ENCODE results near the gene AGPAT3.
"Not testable (repeated sequence)": the region's sequence is repeated elsewhere in the genome, so short reads cannot be mapped to it uniquely, and the experiment has no call there.

Gene AGPAT3

DNA sequence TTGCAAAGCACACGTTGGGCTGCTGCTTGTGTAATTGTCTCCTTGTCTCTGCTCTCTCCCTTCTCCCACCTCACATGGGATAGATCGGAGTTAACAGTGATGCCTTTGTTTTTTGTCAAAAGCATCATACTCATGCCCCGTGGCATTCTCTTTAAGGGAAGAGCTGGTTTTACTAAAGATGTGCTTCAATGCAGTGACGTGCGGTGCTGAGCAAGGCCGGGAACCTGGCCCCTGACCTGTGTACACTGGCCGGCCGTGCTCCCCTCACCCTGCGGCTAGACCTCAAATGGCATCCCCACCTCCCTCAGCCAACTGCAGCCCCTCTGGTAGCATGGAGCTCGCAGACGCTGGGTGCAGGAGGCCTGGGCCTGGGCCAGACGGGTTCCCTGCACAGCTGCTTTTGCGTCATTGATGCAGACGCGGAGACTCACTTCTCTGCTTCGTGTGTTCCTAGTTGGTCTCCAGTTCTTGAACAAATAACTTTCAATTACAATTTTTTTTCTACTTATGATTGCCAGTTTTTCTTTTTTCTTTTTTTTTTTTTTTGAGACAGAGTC lies 19.9 kb downstream of the AGPAT3 start:
- DNase-seq = no peak

DNA sequence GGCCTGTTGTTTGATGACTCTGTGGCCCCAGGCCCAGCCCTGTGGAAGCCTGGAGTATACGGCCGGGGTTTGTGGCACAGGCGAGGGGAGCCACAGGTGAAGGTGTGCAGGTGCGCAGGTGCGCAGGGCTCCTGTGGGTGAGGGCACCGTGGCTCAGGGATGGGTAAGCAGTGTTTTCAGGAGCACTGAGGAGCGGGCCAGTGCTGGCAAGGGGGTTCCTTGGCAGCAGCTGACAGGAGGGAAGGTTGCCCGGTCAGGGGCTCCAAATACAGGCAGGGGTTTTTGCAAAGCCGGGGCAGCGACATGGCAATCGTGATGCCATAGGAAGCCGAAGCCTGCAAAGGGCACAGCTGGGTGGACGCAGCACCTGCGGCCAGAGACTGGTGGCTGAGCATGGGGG lies 20.7 kb downstream of the AGPAT3 start:
- no peak for DNase-seq

DNA sequence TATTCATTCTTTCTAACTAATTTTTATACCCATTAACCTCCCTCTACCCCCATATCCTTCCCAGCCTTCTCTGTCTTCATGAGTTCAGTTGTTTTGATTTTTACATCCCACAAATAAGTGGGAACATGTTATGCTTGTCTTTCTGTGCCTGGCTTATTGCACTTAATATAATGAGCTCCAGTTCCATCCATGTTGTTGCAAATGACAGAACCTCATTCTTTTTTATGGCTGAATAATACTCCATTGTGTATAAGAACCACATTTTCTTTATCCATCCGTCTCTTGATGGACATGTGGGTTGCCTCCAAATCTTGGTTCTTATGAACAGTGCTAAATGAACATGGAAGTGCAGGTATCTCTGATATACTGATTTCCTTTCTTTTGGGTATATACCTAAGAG lies 21.5 kb downstream of the AGPAT3 start:
- no peak for DNase-seq

DNA sequence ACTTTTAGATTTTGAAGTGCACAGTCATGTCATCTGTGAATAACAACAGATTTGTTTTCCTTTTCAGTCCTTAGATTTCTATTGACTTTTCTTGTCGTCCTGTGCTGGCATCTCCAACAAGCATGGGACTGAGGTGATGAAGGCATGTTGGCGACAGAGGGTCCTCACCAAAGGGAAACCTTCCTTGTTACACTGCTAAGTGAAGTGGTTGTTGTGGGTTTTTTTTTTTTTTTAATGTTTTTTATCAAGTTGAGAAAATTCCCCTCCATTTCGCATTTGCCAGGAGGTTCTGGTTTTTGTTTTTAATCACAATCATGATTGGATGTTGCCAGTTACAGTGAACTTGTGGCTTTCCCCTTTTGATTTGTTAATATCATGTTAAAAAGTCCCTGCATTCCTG lies 24.0 kb downstream of the AGPAT3 start:
- DNase-seq = no peak

DNA sequence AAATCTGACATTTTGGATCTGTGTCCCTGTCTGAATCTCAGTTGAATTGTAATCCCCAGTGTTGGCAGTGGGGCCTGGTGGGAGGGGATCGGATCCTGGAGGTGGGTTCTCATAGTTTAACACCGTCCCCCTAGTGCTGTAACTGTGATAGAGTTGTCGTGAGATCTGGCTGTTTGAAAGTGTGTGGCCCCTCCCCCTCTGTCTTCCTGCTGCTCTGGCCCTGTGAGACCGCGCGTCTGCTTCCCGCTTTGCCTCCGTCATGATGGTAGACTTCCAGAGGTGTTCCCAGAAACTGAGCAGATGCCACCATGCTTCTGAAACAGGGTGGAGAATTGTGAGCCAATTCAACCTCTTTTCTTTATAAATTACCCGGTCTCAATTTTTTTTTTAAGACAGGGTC lies 25.0 kb downstream of the AGPAT3 start:
- DNase-seq = no peak

DNA sequence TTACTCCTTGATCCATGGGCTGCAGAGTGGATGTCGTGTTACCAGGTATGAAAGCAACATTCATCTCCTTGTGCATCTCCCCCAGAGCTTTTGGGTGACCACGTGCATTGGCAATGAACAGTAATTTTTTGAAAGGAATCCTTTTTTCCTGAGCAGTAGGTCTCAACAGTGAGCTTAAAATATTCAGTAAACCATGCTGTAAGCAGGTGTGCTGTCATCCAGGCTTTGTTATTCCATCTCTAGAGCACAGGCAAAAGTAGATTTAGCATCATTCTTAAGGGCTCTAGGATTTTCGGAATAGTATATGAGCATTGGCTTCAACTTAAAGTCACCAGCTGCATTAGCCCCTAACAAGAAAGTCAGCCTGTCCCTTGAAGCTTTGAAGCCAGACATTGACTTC lies 27.3 kb downstream of the AGPAT3 start:
- no peak for DNase-seq

DNA sequence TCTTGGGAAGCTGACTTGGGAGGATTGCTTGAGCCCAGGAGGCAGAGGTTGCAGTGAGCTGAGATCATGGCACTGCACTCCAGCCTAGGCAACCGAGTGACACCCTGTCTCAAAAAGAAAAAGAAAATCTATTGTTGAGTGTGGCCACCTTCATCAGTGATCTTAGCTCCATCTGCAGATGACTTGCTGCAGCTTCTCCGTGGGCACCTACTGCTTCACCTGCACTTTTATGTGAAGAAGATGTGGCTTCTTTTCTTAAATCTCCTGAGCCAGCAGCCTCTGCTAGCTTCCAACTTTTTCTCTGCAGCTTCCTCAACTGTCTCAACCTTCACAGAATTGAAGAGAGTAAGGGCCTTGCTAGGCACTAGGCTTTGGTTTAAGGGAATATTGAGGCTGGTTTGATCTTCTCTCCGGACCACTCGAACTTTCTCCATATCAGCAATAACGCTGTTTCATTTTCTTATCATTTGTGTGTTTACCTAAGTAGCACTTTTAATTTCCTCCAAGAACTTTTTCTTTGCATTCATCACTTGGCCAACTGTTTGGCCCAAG lies 28.0 kb downstream of the AGPAT3 start:
- DNase-seq = no peak

DNA sequence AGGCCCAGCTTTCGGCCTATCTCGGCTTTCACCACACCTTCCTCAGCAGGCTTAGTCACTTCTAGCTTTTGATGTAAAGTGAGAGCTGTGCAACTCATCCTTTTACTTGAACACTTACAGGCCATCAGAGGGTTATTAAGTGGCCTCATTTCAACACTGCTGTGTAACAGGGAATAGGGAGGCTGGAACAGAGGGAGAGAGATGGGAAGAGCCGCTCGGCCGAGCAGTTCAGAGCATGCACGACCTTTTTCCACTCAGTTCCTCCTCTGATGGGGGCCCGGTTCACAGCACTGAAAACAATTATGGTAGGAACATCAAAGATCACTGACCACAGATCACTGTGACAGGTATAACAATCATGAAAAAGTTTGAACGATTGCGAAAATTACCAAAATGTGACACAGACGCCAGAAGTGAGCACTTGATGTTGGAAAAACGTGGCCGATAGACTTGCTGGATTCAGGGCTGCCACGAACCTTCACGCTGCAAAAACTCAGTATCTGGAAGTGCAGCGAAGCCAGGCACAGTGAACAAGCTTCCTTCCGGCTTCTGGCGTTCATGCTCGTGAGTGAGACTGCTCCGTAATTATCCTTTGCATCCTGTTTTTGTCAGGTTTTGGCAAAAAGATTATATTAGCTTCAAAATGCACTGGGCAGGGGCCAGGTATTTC lies 28.6 kb downstream of the AGPAT3 start:
- peak; percentile 45 to 61 for DNase-seq

DNA sequence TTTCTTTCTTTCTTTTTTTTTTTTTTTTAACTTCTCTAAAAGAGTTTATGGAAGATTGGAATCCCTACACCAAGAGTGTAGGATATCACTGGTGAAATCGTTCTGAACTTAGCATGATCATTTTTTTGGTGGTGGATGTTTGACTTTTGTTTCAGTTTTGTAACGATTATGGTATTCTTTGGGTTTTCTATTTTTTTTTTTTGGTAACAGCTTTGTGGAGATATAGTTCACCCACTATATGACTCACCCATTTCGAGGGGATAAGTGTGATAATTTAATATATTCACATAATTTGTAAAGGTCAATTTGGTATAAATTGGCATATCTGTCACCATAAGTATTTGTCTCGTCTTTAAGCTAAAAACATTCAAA lies 29.2 kb downstream of the AGPAT3 start:
- no peak for DNase-seq

DNA sequence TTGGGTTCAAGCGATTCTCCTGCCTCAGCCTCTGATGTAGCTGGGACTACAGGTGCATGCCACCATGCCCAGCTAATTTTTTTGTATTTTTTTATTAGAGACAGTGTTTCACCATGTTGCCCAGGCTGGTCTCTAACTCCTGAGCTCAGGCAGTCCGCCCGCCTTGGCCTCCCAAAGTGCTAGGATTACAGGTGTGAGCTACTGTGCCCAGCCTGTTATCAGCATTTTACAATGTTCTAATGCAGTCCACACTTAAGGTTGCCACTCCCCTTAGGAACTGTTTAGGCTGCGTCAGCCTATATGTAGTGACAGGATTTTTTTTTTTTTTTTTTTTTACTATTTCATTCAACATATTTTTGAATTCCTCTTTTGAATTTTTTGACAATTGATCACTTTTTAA lies 30.2 kb downstream of the AGPAT3 start:
- no peak for DNase-seq

DNA sequence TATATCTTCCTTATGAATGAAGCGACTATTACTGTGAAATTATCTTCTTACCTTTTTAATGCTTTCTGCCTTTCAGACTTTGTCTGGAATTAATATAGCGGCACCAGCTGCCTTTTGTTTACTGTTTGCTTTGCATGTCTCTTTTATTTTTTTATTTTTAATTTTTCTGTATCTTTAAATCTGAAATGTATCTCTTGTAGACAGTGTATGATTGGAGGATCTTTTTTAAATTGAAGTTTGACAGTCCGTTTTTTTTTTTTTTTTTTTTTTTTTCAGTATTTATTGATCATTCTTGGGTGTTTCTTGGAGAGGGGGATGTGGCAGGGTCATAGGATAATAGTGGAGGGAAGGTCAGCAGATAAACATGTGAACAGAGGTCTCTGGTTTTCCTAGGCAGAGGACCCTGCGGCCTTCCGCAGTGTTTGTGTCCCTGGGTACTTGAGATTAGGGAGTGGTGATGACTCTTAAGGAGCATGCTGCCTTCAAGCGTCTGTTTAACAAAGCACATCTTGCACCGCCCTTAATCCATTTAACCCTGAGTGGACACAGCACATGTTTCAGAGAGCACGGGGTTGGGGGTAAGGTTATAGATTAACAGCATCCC lies 31.8 kb downstream of the AGPAT3 start:
- not testable (repeated sequence) for DNase-seq

DNA sequence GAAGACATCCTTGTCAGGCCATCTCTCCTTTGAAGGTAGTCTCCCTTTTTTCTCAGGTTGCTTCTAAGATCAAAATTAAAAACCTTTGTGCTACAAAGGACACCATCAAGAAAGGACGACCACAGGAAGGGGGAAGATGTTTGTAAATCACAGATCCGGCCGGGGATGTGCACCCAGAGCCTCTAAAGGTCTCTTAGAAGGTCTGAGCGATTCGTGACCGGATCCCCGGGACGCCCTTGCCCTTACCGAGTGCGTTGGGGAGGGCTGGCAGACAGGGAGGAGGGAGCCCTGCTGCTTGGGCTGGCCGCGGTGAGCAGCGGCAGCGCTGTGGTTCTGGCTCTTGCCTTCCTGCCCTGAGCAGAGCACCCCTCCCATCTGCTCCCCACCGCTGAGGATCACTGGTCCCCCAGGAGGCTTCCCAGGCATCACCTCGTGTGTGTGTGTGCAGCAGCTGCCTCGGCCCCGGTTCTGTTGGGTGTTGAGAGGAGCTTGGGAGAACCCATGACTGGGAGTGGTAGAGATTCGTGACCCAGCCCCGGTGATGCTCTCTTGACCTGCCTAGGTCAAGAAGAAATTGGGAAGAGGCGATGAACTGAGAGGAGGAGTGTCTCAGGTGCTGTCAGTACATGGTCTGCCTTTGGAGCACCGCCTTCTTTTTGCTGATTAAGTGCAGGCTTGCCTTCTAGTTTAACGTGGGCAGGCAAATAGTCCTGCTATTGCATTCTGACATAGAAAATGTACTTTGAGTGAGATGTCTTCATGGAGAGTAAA lies 34.5 kb downstream of the AGPAT3 start:
- no peak for DNase-seq

DNA sequence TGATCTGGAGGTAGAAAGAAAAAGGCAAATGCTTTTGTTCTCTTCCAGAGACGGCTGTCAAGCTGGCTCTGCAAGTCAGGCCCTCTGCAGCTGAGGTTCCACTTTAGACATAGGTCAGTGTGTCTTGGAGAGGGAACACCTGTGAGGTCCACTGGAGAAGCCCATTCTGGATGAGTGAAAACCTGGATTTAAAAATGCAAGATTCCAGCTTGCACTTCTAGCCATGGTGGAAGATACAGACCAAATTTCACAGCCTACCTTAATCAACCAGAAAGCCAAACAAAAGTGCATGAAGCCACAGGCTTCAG lies 35.0 kb downstream of the AGPAT3 start:
- no peak for DNase-seq

DNA sequence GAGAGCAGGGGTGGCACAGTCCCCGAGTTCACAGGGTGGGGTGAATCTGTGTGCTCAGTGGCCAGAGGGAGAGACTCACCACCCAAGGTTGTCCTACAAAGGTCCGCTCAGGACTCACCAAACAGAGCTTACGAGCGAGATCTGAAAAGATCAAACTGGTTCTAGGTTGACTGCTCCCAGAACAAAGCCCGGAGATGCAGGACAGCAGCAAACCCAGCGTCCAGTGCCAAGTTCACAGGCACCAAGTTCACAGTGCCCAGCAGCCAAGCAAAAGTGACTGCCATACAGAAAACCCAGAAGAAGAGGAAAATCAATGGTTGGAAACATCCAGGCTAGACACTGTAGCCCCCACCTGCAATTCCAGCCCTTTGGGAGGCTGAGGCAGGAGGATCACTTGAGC lies 35.7 kb downstream of the AGPAT3 start:
- no peak for DNase-seq

DNA sequence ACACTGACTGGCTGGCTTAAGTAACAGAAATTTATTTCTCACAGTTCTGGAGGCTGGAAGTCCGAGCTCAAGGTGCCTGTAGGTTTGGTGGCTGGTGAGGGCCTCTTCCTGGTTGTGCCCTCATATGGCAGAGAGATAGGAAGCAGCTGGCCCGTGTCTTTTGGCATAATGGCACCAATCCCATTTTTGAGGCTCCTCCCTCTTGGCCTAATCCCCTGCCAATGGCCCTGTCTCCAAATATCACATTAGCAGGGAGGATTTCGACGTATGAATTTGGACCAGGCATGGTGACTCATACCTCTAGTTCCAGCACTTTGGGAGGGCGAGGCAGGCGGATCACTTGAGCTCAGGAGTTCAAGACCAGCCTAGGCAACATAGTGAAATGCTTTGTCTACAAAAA lies 37.4 kb downstream of the AGPAT3 start:
- no peak for DNase-seq

DNA sequence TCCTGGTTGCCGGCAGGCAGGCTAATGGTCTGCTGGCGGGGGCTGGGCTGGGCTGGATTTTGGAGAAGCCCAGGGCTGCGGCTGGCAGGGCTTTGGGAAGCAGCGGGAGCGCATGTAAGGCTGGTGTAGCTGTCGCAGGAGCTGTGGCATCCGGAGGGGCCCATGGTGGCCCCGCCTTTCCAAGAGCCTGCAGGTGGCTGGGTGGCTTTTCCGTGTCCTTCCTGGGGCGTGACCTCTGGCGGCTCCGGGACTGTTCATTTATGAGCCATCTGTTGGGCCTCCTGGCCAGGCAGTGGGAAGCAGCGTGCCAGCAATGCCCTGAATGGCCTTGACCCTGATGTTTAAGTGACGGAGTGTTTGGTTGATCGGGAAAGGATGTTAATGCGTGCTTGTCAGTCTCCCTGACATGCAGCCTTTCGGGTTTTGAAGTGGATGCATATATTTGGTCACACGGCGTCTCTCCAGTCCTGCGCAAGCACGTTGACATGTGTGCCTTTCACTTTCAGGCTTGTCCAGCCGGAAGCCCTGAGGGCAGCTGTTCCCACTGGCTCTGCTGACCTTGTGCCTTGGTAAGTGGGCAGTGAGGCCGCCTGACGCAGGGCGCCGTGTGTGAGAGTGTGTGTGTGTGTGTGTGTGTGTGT lies 38.5 kb downstream of the AGPAT3 start:
- no peak for DNase-seq

DNA sequence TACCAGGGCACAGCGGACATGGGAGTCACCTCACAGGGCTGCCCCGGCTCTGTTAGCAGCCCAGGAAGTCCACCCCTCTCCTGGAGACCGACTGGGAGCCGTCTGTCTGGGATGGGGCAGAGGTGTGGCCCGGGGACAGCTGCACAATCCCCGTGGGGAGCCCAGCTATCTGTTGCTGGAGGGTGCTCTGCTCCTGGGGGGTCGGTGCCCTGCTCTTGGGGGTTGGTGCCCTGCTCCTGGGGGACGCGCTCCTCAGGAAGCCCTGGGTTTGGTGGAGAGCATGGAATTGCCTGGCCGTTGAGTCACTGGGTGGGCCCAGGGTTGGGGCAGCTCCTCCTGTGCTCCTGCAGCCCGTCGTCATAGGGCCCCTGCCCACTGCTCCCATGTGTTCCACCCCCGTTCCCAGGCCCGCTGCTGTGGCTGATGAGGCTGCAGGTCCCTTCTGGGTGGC lies 39.3 kb downstream of the AGPAT3 start:
- no peak for DNase-seq

DNA sequence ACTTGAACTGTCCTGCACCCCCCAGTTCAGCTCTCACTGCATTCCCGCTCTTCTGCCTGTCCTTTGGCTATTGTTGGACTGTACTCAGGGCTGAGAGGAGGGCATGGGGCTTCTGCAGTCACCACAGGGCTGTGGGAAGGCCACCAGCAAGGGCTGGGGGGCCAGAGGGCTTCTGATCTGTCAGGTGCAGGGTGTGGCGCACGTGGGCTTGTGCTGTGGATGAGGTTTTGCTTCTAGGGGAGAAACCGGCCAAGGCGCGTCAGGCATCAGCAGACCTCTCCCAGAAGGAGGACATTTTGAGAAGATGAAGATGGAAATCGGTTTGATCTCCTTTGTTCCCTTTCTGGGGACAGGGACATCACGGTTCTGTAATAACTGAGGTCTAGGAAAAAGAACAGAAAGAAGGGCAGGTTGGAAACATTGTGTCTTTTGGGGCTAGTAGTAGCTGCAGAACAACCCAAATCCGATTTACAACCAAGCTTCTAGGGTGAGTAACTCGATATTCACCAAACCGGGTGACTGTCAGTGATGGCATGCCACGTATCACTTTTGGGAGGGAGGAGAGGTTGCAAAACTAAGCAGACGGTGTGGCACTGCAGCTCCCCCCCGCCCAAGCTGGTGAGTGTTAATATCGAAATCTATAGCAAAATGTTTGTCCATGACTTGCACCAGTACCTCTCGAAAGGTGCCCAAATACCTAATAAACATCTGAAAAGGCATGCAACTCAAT lies 40.9 kb downstream of the AGPAT3 start:
- DNase-seq = no peak

DNA sequence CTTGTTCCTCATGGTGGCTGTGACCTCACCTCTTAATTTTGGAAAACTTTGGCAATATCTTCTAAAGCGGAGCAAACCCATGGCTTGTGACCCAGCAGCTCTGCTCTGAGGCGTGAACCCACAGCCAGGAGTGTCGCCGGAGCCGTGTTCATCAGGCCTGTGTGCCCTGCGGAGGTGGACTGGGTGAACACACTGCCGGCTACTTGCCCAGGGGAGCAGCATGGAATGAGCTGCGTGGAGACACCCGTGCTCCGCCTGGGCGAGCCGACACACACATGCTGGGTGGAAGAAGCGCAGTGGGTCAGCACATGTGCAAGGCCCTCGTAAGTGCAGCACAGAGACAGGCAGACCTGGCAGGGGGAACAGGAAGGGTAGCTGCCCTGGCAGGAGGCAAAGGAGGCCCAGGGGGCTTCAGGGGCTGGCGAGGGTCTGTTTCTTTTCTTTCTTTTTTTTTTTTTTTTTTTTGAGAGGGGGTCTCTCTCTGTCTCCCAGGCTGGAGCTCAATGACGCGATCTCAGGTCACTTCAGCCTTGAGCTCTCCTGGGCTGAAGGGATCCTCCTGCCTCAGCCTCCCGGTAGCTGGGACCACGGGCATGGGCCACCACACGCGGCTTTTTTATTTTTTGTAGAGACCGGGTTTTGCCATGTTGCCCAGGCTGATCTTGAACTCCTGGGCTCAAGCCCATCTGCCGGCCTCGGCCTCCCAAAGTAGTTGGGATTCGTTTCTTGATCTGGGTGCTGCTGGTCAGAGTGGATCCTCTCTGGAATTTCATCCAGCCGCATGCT lies 41.8 kb downstream of the AGPAT3 start:
- no peak for DNase-seq

DNA sequence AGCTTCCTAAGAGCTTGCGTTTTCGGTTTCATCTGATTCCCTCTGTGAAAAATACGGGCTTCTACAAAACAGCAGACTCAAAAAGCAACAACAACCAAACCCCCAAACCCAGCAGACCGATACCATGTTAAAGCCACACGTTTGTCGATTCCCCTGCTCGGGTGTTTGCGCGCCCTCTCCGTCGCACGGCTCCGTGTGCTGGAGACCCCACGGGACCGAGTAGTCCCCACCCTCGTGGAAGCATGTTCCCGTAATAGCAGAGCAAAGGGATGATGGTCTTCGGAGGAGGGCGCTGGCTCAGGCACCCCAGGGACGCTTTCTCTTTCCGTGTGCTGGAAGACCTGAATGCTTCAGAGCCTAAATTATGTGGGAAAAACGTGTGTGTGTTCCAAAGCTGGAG lies 42.7 kb downstream of the AGPAT3 start:
- no peak for DNase-seq

DNA sequence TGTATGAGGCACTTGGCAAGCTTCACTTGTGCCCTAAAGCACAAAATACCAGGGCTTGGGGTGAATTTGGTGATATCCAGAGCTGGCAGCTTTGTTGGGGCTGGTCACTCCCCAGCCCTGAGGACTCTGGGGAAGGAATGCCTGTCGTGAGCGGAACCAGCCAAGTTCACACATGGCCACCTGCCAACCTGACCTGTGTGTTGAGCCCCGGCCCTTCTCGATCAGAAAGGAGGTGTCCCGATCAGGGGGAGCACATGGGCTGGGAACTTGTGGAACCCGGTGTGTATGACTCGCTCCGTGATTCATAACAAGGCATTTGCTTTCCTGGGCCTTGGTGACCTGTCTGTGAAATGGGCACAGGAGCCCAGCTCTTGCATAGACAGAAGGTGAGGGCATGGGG lies 43.1 kb downstream of the AGPAT3 start:
- no peak for DNase-seq
